CD4-positive, alpha-beta T cell (primary cell): ENCODE results near the gene SPATA13. TPM values are rescaled to one million over a fixed set of nuclear protein-coding genes. Genes with fewer than 3 reads are reported as not detected.

Experiments
- ATAC-seq: fragments of 200-7000 bp; cut with Tn5 transposase; one replicate; pipeline ENCODE4 v1.10.0; 2022; ENCODE audit warnings: mild to moderate bottlenecking; ENCODE audit not compliant: poor library complexity
- CTCF ChIA-PET: fragments of 350-600 bp; sonication (Branson Sonifier 250); formaldehyde crosslinking; loops from one replicate; lab custom pipeline; 2021; ENCODE audit warnings: antibody characterized with exemption, inconsistent platforms; lab: Charles Lee
- POLR2A ChIA-PET: fragments of 350-600 bp; sonication (Branson Sonifier 250); formaldehyde crosslinking; loops from one replicate; lab custom pipeline; 2021; ENCODE audit warnings: antibody characterized with exemption, inconsistent platforms; lab: Charles Lee
- DNase-seq, 14 experiments: peaks; one replicate each; pipeline ENCODE4 v3.0.0-alpha.2; 2013 to 2020; ENCODE audit warnings: mixed read lengths in 2 of 14
- H3K27ac ChIP-seq, 2 donors: one replicate each; pipeline versions ENCODE4 v1.5.1 to v1.7.0; 2013; ENCODE audit warnings: low read length in 2 of 2, low read depth in 1 of 2, mild to moderate bottlenecking in 1 of 2
- H3K27me3 ChIP-seq, 2 experiments: 1 replicate in 1 of 2; 2 replicates in 1 of 2; pipeline versions ENCODE4 v1.6.1 to v1.7.0; 2013; ENCODE audit warnings: low read length in 2 of 2, control low read depth in 1 of 2, mild to moderate bottlenecking in 1 of 2, moderate library complexity in 1 of 2; ENCODE audit not compliant: insufficient read depth in 2 of 2, control insufficient read depth in 1 of 2
- H3K36me3 ChIP-seq: one replicate; pipeline ENCODE4 v1.6.1; 2013; ENCODE audit warnings: low read length, control low read depth; ENCODE audit not compliant: insufficient read depth
- H3K4me1 ChIP-seq: one replicate; pipeline ENCODE4 v1.6.1; 2013; ENCODE audit warnings: low read length, control low read depth; ENCODE audit not compliant: insufficient read depth
- H3K4me3 ChIP-seq: one replicate; pipeline ENCODE4 v1.5.1; 2013; ENCODE audit warnings: mild to moderate bottlenecking, low read length, moderate library complexity
- H3K9me3 ChIP-seq, 2 experiments: 1 replicate in 1 of 2; 2 replicates in 1 of 2; pipeline versions ENCODE4 v1.6.1 to v1.7.0; 2013; ENCODE audit warnings: low read length in 2 of 2, mild to moderate bottlenecking in 2 of 2, control low read depth in 1 of 2, moderate library complexity in 1 of 2; ENCODE audit not compliant: control insufficient read depth in 1 of 2, insufficient read depth in 1 of 2
- H3K27ac Mint-ChIP-seq: one replicate; pipeline ENCODE4 v1.8.0; 2020; ENCODE audit warnings: mixed read lengths
- H3K27me3 Mint-ChIP-seq: one replicate; pipeline ENCODE4 v1.8.0; 2021; ENCODE audit warnings: mixed read lengths
- H3K36me3 Mint-ChIP-seq: one replicate; pipeline ENCODE4 v1.8.0; 2021; ENCODE audit warnings: low read depth, mixed read lengths
- H3K4me1 Mint-ChIP-seq: one replicate; pipeline ENCODE4 v1.8.0; 2021; ENCODE audit warnings: low read depth, mixed read lengths
- H3K4me3 Mint-ChIP-seq: one replicate; pipeline ENCODE4 v1.8.0; 2020; ENCODE audit warnings: mild to moderate bottlenecking, mixed read lengths
- H3K9me3 Mint-ChIP-seq: one replicate; pipeline ENCODE4 v1.8.0; 2020; ENCODE audit warnings: mixed read lengths
- CTCF ChIP-seq: fragments of 200-600 bp; IDR thresholded peaks from one replicate; pipeline ENCODE4 v1.8.0; 2022; ENCODE audit warnings: antibody characterized with exemption, mild to moderate bottlenecking
- intact Hi-C, 2 experiments: fragments of 100-400 bp; cut with DNase I in 1 of 2; cut with micrococcal nuclease in 1 of 2; formaldehyde crosslinking; loops; one replicate each; pipeline versions ENCODE4 v1.15.1 to v1.9.0; 2023 to 2025; cut with DNase I, micrococcal nuclease
- total RNA-seq, 174 experiments: library from RNA in 2 of 174; stranded (reverse) in 2 of 174; gene quantifications; one replicate each; pipeline ENCODE4 v1.2.3 and lab custom pipeline; 2021 to 2026

SPATA13 gene
- total RNA-seq, 2 experiments from 2014 or later: 87.7 to 94.6 TPM

GRCh38 chr13:24185591-24186232 is 25.2 kb downstream of the SPATA13 start:
- Histone ChIP-seq H3K27me3 (no peaks in the 10 kb centered on the region), H3K4me3 (no peak overlapping the region), H3K36me3 (no peaks in the 10 kb centered on the region), H3K4me1 (peaks cover 3% of the 10 kb centered on the region), H3K27ac (no peak overlapping the region), H3K9me3 (no peaks in the 10 kb centered on the region)
- Mint-ChIP-seq H3K27ac (no peak overlapping the region), H3K4me1 (peaks cover 10% of the 10 kb centered on the region), H3K9me3 (peaks cover 6% of the 10 kb centered on the region), H3K4me3 (no peak overlapping the region), H3K27me3 (no peaks in the 10 kb centered on the region), H3K36me3 (no peaks in the 10 kb centered on the region)
- no peak for DNase-seq
- intact Hi-C loops: loop anchor here in 1 of 2 experiments (5.0 kb wide), 1 partner anchor 43 kb away; no protein-coding TSS in a partner anchor
- ChIA-PET POLR2A (no interaction called here), CTCF (no interaction called here)
- ATAC-seq: no peak
- no peak for TF ChIP-seq CTCF

GRCh38 chr13:24187185-24187584 is 26.7 kb downstream of the SPATA13 start:
- intact Hi-C loops: loop anchor here in 1 of 2 experiments (5.0 kb wide), 1 partner anchor 45 kb away; no protein-coding TSS in a partner anchor
- H3K27ac ChIP-seq: no peak overlapping the region
- Mint-ChIP-seq H3K36me3 (no peaks in the 10 kb centered on the region), H3K9me3 (peaks cover 4% of the 10 kb centered on the region), H3K4me3 (no peak overlapping the region), H3K4me1 (peaks cover 8% of the 10 kb centered on the region), H3K27me3 (no peaks in the 10 kb centered on the region), H3K27ac (no peak overlapping the region)
- ChIA-PET POLR2A (no interaction called here), CTCF (no interaction called here)
- no peaks in the 10 kb centered on the region for H3K9me3 ChIP-seq
- DNase-seq (peak in 3 of 14 experiments; percentile 14 to 50 (median 17)), ATAC-seq (no peak)
- no peak for TF ChIP-seq CTCF
- no peaks in the 10 kb centered on the region for H3K27me3 ChIP-seq
- H3K36me3 ChIP-seq: no peaks in the 10 kb centered on the region
- H3K4me1 ChIP-seq: peaks cover 3% of the 10 kb centered on the region
- H3K4me3 ChIP-seq: no peak overlapping the region

- CTCF ChIA-PET: interaction anchor here (0.5 to 0.7 kb wide), 2 partner anchors 14 to 21 kb away, joined by 3 read pairs; no protein-coding TSS in a partner anchor
- Histone ChIP-seq H3K4me1 (no peaks in the 10 kb centered on the region), H3K4me3 (no peak overlapping the region), H3K27ac (no peak overlapping the region), H3K9me3 (no peaks in the 10 kb centered on the region), H3K27me3 (no peaks in the 10 kb centered on the region), H3K36me3 (no peaks in the 10 kb centered on the region)
- intact Hi-C loops: no loop called here
- no peak overlapping the region for H3K27ac Mint-ChIP-seq
- POLR2A ChIA-PET: no interaction called here
- no peaks in the 10 kb centered on the region for H3K36me3 Mint-ChIP-seq
- H3K9me3 Mint-ChIP-seq: peaks cover 2% of the 10 kb centered on the region
- H3K4me3 Mint-ChIP-seq: no peak overlapping the region
- H3K27me3 Mint-ChIP-seq: no peaks in the 10 kb centered on the region
- no peak for ATAC-seq
- TF ChIP-seq CTCF: no peak
- H3K4me1 Mint-ChIP-seq: no peaks in the 10 kb centered on the region
- no peak for DNase-seq
Observed at GRCh38 chr13:24192057-24192810, 31.7 kb downstream of the SPATA13 start.
